BLaER1 (cell line): ENCODE results near the gene PSME2.
A peak's percentile ranks its signal among the peaks of the same experiment; 100 is the strongest.

ENCODE experiments used
- H3K27ac ChIP-seq: shearing (Covaris generic); formaldehyde crosslinking; 2 replicates; pipeline ENCODE4 v1.8.1; 2022
- H3K27me3 ChIP-seq: shearing (Covaris generic); formaldehyde crosslinking; 2 replicates; pipeline ENCODE4 v1.8.1; 2022
- H3K36me3 ChIP-seq: shearing (Covaris generic); formaldehyde crosslinking; 2 replicates; pipeline ENCODE4 v1.8.1; 2022
- H3K4me1 ChIP-seq: shearing (Covaris generic); formaldehyde crosslinking; 2 replicates; pipeline ENCODE4 v1.8.1; 2022
- H3K4me2 ChIP-seq: shearing (Covaris generic); formaldehyde crosslinking; 2 replicates; pipeline ENCODE4 v1.8.1; 2022
- H3K4me3 ChIP-seq: shearing (Covaris generic); formaldehyde crosslinking; 2 replicates; pipeline ENCODE4 v1.8.1; 2022
- H3K9ac ChIP-seq: shearing (Covaris generic); formaldehyde crosslinking; 2 replicates; pipeline ENCODE4 v1.8.1; 2022
- H3K9me3 ChIP-seq: shearing (Covaris generic); formaldehyde crosslinking; 2 replicates; pipeline ENCODE4 v1.8.1; 2022
- H4K20me1 ChIP-seq: shearing (Covaris generic); formaldehyde crosslinking; 2 replicates; pipeline ENCODE4 v1.8.1; 2022
- Cebpa-rat ChIP-seq: shearing (Covaris generic); IDR thresholded peaks from 2 replicates; pipeline ENCODE4 v1.8.1; 2022

Gene PSME2

DNA sequence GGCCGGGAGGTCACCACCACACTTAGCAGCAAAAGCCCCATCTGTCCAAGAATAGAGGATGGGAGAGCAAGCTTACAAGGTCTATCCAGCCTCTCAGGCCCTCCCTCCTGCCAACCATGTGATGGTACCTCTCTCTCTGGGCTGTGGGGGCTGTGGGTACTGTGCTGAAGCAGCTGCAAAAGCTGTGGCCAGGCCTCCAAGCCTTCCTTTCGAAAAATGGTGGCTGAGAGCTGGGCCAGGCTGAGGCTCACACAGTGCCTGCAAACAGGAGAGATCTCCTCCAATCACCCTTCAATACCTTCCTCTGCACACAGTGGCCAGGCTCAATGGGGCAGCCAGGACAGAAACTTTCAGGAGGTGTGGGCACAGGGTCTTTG is 41.1 kb upstream of the PSME2 start:
- peak overlapping the region; percentile 84 for H3K9ac ChIP-seq
- peak overlapping the region; percentile 92 for H3K4me2 ChIP-seq
- TF ChIP-seq Cebpa-rat = no peak
- H3K9me3 ChIP-seq = no peaks in the 10 kb centered on the region
- peak overlapping the region; percentile 81 for H3K4me3 ChIP-seq
- no peaks in the 10 kb centered on the region for H4K20me1 ChIP-seq
- peaks cover 35% of the 10 kb centered on the region for H3K4me1 ChIP-seq
- H3K27ac ChIP-seq = peak overlapping the region; percentile 83; the same call in 1 of the 2 replicates
- H3K36me3 ChIP-seq = peaks cover 70% of the 10 kb centered on the region
- H3K27me3 ChIP-seq = no peaks in the 10 kb centered on the region

DNA sequence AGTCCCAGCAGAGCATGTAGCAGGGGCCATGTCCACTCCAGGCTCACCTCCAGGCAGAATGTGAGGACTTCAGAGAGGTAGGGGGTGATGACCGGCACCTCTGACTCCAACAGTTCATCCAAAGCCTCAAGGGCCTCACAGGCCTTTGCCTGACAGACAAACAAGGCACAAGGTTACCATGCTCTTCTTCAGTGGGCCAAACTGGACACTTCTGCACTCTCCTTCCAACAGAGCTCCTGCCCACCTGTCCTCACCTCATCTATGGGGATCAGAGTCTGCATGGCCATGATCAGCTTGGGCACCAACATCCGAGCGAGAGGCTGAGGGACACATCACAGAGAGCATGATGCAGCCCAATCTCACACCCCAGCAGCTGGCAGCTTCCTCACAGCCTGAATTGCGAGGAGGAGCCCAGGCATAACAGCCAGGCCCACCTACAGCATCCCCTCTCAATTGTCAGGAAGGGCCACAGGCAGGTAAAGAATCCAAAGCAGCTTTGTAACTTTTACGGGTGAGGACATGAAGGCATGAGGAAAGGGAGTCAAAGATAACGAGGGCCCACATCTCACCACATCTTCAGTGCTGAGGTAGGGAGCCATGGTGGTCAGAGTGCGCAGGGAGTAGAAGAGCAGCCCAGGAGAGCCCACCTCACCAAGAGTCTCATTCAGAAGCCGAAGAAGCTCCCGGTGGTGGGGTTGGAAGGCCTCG is 40.6 kb upstream of the PSME2 start:
- H3K27me3 ChIP-seq = no peaks in the 10 kb centered on the region
- H3K4me3 ChIP-seq = peak overlapping the region; percentile 81; the same call in 1 of the 2 replicates
- no peak overlapping the region for H3K27ac ChIP-seq
- H3K4me2 ChIP-seq = peak overlapping the region; percentile 92
- peaks cover 30% of the 10 kb centered on the region for H3K4me1 ChIP-seq
- peaks cover 70% of the 10 kb centered on the region for H3K36me3 ChIP-seq
- no peaks in the 10 kb centered on the region for H3K9me3 ChIP-seq
- no peak for TF ChIP-seq Cebpa-rat
- H3K9ac ChIP-seq = no peak overlapping the region
- H4K20me1 ChIP-seq = no peaks in the 10 kb centered on the region

DNA sequence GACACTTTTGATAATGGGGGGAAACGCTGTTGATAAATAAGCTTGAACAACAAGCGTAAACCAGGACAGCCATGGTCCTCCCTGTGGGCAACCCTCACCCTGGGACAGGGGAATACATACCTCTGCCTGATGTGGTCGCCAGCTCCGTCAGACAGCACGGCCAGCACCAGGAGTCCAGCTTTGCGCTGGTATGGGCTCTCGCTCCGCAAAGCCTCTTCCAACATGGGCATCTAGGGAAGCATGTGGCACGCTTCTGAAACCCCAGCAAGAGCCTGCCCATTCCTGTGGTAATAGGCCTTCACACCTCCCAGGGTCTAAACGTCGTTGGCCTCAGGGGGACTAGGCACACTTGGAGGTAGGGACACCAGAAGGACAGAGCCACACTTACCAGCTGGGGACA is 39.3 kb upstream of the PSME2 start:
- Histone ChIP-seq H3K27me3 (no peaks in the 10 kb centered on the region), H3K27ac (no peak overlapping the region), H4K20me1 (0 out of 2 replicates have a peak, but pooled peaks cover under 1% of the 10 kb centered on the region), H3K9ac (no peak overlapping the region), H3K4me1 (peaks cover 27% of the 10 kb centered on the region), H3K36me3 (peaks cover 72% of the 10 kb centered on the region), H3K9me3 (no peaks in the 10 kb centered on the region), H3K4me2 (no peak overlapping the region), H3K4me3 (no peak overlapping the region)
- TF ChIP-seq Cebpa-rat = no peak

DNA sequence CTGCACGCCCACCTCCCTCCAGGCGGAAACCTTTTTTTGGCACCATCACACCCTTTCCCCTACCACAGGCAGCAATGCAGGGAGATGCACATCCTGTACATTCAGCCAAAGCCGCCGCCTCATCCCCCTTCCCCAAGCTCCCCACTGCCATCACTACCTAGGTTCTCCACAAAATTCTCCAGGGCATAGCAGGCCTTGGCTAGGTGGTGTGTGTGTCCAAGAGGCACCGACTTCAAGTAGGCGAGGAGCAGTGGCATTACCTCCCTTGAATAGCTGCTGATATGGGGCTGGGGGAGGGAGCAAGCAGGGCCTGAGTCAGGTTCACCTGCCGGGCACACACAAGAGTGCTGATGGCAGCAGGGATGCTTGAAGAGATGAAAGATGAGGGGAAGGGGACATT is 38.6 kb upstream of the PSME2 start:
- peaks cover 6% of the 10 kb centered on the region; the same call in 1 of the 2 replicates for H4K20me1 ChIP-seq
- no peak overlapping the region for H3K9ac ChIP-seq
- H3K27me3 ChIP-seq = no peaks in the 10 kb centered on the region
- H3K27ac ChIP-seq = no peak overlapping the region
- H3K4me1 ChIP-seq = peaks cover 34% of the 10 kb centered on the region
- no peaks in the 10 kb centered on the region for H3K9me3 ChIP-seq
- H3K4me2 ChIP-seq = no peak overlapping the region
- peaks cover 73% of the 10 kb centered on the region for H3K36me3 ChIP-seq
- TF ChIP-seq Cebpa-rat = no peak
- no peak overlapping the region for H3K4me3 ChIP-seq

DNA sequence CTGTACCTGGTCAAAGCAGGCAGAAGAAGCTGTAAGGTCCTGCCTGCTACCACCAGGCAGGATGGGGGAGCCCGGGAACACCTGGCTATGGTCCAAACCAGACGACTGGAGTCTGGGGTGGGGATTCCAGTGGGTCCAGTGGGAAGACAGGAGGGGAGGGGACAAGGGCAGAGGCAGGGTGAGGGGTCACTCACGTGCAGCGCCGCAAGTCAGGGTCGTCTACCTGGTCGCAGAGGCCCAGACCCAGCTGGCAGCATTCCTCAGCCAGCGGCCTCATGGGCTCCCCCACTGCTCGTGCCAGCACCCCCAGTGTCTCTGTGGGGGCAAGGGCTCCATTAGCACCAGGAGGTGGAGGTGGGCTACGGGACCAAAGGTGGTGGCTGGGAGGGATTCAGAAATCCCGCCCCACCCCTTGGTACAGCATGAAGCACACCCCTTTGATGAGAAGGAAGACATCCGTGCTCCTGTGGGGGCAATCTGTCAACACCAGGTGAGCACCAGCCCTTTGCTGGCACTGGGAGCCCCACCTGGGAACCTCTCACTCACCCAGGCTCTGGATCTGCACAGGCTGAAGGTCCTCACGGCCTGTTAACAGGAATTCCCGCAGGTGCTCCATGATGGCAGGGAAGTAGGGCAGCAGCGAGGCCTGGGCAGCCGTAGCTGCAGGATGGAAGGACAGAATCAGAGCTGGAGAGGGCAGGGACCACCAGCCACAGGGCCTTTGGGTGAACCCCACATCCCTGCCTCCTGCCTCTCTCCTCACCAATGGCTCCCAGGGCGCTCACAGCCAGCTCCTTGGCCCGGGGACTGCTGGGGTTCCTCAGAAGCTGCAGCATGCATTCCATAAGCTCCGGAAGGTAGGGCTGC is 37.9 kb upstream of the PSME2 start:
- no peak overlapping the region for H3K4me2 ChIP-seq
- no peak for TF ChIP-seq Cebpa-rat
- H4K20me1 ChIP-seq = peaks cover 12% of the 10 kb centered on the region; the same call in 1 of the 2 replicates
- H3K27ac ChIP-seq = no peak overlapping the region
- no peaks in the 10 kb centered on the region for H3K27me3 ChIP-seq
- H3K9ac ChIP-seq = no peak overlapping the region
- H3K4me1 ChIP-seq = peaks cover 37% of the 10 kb centered on the region
- H3K4me3 ChIP-seq = no peak overlapping the region
- H3K9me3 ChIP-seq = no peaks in the 10 kb centered on the region
- peaks cover 79% of the 10 kb centered on the region for H3K36me3 ChIP-seq

DNA sequence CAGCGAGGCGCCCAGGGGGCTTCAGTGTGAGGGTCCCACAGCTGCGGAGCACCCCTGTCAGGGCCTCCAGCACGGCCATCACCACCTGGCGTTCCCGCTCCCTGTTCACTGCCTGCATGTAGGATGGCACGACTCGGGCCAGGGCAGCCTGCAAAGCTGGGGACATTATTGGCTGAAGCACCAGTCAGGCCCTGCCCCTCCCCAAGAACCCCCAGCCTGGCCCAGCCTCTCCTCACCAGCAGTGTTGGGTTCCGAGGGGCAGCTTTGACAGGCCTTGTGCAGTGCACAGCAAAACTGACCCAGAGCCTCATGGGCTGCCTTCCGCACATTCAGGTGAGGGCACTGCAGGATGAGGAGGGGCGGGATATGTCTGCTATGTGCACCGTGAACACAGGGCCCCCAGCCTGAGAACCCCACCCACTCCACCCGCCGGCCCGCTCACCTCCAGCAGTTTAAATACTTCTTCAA is 36.6 kb upstream of the PSME2 start:
- no peak overlapping the region for H3K27ac ChIP-seq

DNA sequence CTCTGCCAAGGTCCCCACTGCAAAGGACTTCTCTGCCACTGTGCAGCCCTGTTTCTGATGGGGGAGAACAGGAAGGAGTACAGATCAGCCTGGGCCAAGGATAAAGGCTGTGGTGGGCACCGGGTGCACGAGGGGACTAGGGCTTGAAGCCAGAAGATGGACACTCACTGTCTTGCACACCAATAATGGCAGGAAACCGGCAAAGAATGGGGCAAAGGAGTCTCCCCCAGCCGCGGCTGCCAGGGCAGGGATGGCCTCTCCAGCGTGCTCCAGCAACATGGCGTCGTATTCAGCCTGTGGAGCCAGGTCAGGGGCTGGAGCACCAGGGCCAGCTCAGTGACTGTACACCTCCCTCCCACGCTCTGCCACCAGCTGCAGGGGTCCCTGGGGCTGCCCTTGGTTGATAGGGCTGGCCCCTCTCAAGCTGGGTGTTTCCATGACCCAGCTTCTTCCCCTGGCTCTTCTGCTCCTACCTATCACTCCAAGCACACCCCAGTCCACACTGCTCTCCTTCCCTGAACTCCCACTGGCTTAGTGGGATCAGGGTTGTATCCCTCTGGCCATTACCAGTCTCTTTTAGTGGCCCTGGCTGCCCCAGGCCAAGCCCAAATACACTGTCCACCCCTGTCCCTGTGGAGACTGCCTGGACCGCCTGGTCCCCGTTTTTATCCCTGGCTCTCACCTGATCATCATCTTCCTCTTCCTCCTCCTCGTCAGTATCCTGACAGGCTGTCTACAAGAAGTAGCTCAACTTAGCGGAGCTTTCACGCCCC is 35.9 kb upstream of the PSME2 start:
- Histone ChIP-seq H3K9me3 (no peaks in the 10 kb centered on the region), H3K36me3 (peaks cover 99% of the 10 kb centered on the region), H3K27ac (no peak overlapping the region), H3K4me3 (no peak overlapping the region), H3K4me1 (peaks cover 34% of the 10 kb centered on the region), H3K4me2 (no peak overlapping the region), H4K20me1 (peaks cover 15% of the 10 kb centered on the region; the same call in 1 of the 2 replicates), H3K27me3 (no peaks in the 10 kb centered on the region), H3K9ac (no peak overlapping the region)
- no peak for TF ChIP-seq Cebpa-rat

More for the DNA sequence above, 36.6 kb upstream of the PSME2 start:
- no peak overlapping the region for H3K4me2 ChIP-seq
- peaks cover 41% of the 10 kb centered on the region for H3K4me1 ChIP-seq
- no peaks in the 10 kb centered on the region for H3K27me3 ChIP-seq
- TF ChIP-seq Cebpa-rat = no peak
- peaks cover 15% of the 10 kb centered on the region; the same call in 1 of the 2 replicates for H4K20me1 ChIP-seq
- H3K9ac ChIP-seq = no peak overlapping the region
- peaks cover 92% of the 10 kb centered on the region for H3K36me3 ChIP-seq
- H3K9me3 ChIP-seq = no peaks in the 10 kb centered on the region
- H3K4me3 ChIP-seq = no peak overlapping the region

DNA sequence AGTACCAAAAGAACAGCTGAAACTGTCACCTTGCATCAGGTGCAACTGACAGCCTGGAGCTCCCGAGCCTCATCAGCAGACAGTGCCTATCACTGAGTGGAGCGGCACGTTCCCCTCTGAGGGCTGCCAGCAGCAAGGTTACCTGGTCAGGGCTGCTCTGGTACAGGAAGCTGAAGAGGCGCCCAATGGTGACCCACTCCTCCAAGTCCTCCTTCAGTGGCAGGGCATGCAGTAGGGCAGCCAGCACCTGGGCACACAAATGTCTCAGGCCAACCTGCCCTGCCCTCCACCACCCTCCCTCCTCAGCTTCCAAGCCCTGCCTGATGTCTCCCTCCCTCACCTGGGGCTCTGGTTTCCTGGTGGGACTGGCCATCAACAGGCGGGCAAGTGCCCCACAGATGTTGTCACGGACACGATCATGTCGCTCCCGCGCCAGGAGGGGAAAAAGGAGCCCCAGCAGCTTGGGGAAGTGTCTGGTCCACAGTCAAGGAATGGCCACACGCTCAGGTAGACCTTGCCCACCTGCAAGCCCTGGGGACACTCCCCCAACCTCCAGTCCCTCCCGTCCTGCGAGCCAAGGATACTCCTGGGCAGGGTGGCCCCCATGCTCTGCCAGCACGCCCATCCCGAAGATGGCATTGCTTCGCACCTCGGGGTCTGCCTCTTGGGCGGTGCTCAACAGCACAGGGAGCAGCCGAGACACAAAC is 35.1 kb upstream of the PSME2 start:
- no peak overlapping the region for H3K4me3 ChIP-seq
- no peak overlapping the region for H3K27ac ChIP-seq
- H4K20me1 ChIP-seq = peaks cover 15% of the 10 kb centered on the region; the same call in 1 of the 2 replicates
- no peak overlapping the region for H3K9ac ChIP-seq
- H3K4me1 ChIP-seq = peaks cover 26% of the 10 kb centered on the region
- no peak for TF ChIP-seq Cebpa-rat
- H3K27me3 ChIP-seq = no peaks in the 10 kb centered on the region
- peaks cover 99% of the 10 kb centered on the region for H3K36me3 ChIP-seq
- H3K4me2 ChIP-seq = no peak overlapping the region
- H3K9me3 ChIP-seq = no peaks in the 10 kb centered on the region
